Pons (tissue), 1 donor: Measurements from ENCODE around the gene TMEM200B.
"Not testable (repeated sequence)": the region's sequence is repeated elsewhere in the genome, so short reads cannot be mapped to it uniquely, and the experiment has no call there.

ENCODE experiments used
- DNase-seq: peaks from one replicate; pipeline ENCODE4 v3.0.0-alpha.2; 2016; ENCODE audit warnings: low spot score

Gene TMEM200B

DNA sequence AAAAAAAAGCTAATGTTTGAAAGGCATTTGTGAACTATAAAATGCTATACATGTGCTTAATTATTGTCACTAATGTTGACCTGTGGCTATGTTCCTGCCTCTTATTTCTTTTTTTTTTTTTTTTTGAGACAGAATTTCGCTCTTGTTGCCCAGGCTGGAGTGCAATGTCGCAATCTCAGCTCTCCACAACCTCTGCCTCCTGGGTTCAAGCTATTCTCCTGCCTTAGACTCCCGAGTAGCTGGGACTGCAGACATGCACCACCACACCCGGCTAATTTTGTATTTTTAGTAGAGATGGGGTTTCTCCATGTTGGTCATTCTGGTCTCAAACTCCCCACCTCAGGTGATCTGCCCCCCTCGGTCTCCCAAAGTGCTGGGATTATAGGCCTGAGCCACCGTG, 15.7 kb downstream of the TMEM200B start:
- DNase-seq: not testable (repeated sequence)

DNA sequence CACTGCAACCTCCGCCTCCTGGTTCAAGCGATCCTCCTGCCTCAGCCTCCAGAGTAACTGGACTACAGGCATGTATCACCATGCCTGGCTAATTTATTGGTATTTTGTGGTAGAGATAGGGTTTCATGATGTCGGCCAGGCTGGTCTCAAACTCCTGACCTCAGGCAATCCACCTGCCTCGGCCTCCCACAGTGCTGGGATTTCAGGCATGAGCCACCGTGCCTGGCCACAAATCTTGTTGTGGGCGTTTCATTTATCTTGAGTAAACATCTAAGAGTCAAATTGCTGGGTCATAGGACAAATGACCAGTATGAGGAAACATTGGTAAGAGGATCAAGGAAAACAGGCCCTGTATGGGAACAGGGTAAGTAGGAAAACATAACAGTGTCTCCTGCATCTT, 17.9 kb downstream of the TMEM200B start:
- DNase-seq: no peak

GRCh38 chr1:29100487-29100886, 23.2 kb downstream of the TMEM200B start:
- DNase-seq: no peak

DNA sequence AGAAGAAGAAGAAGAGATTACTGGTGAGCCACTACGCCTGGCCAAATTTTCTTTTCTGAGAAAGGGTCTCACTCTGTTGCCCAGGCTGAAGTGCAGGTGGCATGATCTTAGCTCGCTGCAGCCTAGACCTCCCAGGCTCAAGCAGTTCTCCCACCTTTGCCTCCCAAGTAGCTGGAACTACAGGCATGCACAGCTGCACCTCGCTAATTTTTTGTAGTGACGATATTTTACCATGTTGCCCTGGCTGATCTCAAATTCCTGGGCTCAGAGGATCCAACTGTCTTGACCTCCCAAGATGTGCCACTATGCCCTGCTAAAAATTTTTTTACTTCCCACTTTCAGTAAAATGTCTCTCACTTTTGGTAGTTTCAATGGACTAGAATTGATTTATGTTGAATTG, 24.4 kb downstream of the TMEM200B start:
- DNase-seq: no peak

DNA sequence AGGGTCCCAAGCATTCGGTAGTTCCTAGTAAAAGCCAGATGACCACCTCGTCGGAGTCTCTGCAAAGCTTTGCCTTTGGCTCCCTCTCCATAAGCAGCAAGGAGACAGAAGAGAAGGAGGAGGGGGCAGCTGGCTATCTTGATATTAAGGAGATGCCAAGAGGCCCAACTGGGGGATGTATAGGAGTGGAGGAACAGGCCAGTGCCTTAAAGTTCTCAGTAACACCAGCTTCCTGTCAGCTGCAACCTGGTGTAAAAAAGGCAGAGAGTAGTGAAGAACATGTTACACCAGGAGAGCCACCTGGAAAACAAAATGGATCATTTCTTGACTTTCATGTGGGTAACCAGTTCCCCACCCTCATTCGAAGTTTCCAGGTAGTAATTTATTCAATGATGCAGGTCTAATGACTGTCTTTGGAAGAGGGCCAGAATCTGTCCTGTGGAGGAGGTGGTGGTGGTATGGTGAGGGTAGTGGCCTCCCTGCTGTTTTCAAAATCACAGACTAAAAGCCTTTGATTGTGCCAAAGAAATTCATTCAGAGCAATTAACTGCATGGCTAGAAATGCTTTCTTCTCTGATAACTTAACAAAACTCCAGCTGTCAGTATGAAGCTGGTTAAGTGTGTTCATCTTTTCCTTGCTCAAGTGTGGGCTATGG, 27.3 kb downstream of the TMEM200B start:
- no peak for DNase-seq

DNA sequence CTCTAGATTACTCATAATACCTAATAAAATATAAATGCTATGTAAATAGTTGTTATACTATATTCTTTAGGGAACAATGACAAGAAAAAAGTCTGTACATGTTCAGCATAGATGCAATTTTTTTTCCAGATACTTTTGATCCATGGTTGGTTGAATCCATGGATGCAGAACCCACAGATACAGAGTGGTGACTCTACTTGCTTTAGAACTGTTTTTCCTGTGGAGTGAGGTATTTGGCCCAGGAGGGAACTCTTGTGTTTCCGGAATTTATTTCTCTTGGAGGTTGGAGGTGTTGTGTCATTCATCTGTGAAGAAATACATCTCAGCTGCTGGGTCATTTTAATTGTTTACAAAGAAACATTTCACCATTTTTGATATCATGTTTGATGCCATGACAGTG, 28.7 kb downstream of the TMEM200B start:
- DNase-seq: no peak

DNA sequence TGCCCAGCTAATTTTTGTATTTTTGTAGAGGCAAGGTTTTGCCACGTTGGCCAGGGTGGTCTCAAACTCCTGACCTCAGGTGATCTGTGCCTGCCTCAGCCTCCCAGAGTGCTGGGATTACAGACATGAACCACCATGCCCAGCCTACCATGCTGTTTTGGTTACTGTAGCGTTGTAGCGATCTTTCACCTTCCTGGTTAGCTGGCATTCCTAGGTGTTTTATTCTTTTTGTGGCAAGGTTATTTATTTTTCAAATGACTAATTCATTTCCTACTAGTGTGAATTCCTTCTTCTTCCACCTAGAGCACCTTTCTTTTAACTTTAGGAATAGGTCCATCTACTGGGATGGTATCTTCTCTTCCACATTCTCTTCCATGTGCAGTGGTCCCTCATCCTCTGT, 29.3 kb downstream of the TMEM200B start:
- DNase-seq: no peak

GRCh38 chr1:29092704-29093103, 31.0 kb downstream of the TMEM200B start:
- not testable (repeated sequence) for DNase-seq

DNA sequence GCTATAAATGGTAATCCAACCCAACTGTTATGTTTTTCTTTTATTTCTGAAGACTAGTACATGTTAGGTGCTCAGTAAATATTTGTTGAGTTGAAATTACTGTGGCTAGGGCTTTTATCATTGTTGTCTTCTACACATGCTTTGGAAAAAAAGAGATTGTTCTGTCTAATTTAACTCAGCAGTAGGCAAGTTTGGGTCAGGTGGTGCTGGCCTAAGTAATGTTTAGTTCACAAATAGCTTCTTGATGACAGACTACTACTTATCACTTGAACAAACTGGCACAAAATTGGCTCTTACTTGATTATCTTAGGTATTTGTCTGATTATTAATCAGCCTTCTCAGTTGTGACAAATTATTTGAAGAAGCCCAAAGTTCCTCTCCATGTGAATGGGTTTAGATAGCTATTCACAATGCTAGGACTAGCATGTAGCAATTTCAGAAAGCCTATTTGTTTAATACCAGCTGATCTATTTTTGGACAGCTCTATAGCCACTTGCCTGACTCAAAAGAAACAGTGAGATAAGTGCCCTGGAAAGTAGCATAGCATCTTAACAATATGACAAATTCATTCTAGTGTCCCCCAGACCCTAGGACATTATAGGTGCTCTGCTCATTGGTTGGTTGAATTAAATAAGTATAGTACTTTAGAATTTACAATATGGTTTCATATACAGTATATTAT, 32.6 kb downstream of the TMEM200B start:
- no peak for DNase-seq

DNA sequence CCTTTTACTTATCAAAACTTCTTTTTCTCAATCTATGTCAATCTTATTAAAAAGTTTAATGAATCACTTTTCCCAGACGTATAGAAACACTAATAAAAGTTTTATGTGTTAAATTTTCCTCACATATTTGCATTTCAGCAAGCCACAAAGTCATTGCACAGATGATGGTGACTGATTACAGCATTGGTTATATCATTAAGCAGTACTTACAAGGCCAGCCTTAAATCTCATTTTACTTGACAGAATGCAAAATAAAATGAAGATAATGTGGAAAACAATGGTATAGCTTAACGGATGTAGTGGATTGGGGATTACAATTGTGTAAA, 39.5 kb downstream of the TMEM200B start:
- no peak for DNase-seq

DNA sequence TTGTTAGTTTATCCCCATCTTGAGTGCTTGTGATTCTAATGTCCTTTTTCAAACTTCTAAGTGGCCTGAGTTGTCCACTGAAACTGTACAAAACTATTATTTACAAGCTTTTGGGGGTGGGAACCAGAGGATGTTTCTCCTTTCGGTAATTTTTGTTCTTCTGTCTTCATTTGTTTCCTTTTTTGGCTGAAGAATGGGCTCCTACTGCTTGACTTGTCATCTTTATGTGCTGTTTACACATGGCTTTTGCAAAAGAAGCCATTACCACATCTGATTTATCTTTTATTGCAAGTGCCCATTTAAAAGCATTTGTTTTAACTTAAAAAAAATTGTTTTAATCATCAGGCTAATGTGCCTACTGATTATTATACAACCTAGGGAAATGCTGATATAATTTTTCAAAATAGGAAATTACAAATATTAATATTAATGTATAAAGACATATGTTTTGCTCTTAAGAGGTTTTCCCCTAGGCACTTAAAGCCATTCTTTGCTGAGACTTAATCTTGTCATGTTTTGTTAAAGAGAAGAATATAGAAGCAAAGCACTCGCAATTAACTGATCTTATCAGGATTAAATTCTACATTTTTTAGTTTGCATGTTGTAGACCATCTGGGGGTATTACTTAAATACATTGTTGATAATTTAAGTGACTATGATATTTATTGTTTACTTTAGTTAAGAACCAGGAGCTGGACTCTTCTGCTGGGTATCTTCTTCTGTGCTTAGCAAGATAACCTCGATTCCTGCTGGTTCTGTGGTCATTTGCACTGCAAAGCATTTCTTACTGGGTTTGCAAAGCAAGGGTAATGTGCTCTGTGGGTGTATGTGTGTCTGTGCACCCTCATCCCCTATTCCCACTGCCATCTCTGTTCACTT, 40.1 kb downstream of the TMEM200B start:
- no peak for DNase-seq

DNA sequence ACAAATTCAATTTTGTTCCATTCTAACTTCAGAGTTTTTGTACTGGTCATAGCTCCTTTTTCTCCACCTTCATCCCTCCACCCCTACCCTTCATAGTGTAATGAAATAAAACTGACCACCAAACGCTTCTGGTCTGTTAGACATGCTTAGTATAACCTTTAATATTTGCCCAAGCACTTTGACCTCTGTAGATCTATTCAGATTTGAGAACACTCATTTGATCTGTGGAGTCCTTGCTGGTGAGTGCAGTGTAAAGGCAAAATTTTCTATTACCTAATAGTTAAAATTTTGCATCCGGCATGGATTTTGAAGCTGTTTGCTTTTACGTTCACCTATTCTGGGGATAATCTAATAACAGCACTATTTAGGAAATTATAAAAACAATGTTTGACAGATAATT, 41.2 kb downstream of the TMEM200B start:
- DNase-seq: no peak

DNA sequence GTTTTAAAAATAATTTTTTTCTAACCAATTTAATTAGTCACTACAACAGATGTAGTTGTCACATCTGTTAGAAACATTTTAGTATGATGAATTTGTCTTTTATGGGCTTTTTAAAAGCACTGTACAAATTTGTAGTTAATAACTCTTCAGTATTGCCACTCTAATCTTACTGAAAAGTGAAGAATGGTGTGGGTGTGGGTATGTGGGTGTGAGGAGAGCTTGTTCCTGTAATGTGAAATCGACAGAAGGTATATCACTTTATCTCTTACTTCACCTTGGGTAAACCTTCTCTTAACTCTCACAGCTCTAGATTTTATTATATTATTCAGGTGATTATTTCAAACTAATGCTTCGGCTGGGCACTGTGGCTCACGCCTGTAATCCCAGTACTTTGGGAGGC, 42.5 kb downstream of the TMEM200B start:
- no peak for DNase-seq

GRCh38 chr1:29079916-29080629, 43.6 kb downstream of the TMEM200B start:
- DNase-seq: not testable (repeated sequence)

- no peak for DNase-seq
Observed at GRCh38 chr1:29077155-29077554, 46.5 kb downstream of the TMEM200B start.
